ENCODE results near the gene MRPL40.

DNA sequence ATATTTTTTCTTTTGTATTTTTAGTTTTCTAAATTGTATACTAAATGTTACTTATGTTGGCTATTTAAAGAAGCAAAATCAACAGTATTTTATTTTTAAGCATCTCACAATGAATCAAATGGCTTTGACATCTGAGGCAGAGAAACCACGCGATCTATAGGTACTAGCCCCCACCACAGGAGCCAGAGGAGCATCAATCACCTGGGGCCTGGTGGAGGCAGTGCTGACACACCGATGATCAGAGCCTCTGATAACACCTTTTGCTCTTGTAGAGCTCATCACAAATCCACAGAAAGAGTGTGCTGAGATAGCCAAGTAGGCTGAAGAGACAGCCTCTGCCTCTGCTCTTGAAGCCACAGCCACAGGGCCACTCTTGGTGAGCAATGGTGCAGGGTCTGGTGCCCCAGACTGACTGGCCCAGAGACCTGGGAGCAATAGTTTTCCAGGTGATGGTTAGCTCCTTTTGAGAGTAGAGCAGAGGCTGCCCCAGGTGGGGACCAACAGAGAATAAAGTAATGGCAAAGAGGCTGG is 26.0 kb upstream of the MRPL40 start:
- no peak for TF ChIP-seq POLR2A (IDR thresholded peaks at IDR 0.05)
- TF ChIP-seq, protein P1, sequence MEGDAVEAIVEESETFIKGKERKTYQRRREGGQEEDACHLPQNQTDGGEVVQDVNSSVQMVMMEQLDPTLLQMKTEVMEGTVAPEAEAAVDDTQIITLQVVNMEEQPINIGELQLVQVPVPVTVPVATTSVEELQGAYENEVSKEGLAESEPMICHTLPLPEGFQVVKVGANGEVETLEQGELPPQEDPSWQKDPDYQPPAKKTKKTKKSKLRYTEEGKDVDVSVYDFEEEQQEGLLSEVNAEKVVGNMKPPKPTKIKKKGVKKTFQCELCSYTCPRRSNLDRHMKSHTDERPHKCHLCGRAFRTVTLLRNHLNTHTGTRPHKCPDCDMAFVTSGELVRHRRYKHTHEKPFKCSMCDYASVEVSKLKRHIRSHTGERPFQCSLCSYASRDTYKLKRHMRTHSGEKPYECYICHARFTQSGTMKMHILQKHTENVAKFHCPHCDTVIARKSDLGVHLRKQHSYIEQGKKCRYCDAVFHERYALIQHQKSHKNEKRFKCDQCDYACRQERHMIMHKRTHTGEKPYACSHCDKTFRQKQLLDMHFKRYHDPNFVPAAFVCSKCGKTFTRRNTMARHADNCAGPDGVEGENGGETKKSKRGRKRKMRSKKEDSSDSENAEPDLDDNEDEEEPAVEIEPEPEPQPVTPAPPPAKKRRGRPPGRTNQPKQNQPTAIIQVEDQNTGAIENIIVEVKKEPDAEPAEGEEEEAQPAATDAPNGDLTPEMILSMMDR (IDR thresholded peaks at IDR 0.05), result no peak

Data from prostate gland (tissue), 2 donors.